Measurements from ENCODE around the gene NHLH1. TPM values are rescaled to one million over a fixed set of nuclear protein-coding genes. Genes with fewer than 3 reads are reported as not detected.

The NHLH1 gene
- total RNA-seq, 5 donors from 2014 or later (not counting 1 experiment from before 2014, with no cell fraction given) = 0.16 to 0.38 (median 0.38) TPM; not detected in 2

- no peak for DNase-seq
- H3K9me3 Mint-ChIP-seq = no peaks in the 10 kb centered on the region
- Histone ChIP-seq H3K9me3 (no peaks in the 10 kb centered on the region), H3K4me3 (ENCODE audit: control insufficient read depth in 1 of 2, extremely low read depth in 1 of 2, low read length in 1 of 2) (peak overlapping the region in 1 of 2 donors; percentile 100), H3K36me3 (ENCODE audit: control insufficient read depth in 2 of 2, extremely low read depth in 1 of 2, insufficient read depth in 1 of 2, low read length in 1 of 2) (peaks cover 6 to 46% of the 10 kb centered on the region in 2 donors), H3K4me1 (ENCODE audit: control insufficient read depth in 1 of 2, extremely low read depth in 1 of 2, insufficient read depth in 2 of 2, low read length in 2 of 2) (peaks cover 10 to 23% of the 10 kb centered on the region in 2 experiments), H3K27ac (ENCODE audit: low read length) (peak overlapping the region; percentile 96), H3K27me3 (replicated peaks in 1 of 2; ENCODE audit: control insufficient read depth in 2 of 2, extremely low read depth in 1 of 2, insufficient read depth in 2 of 2, low read length in 1 of 2) (no peaks in the 10 kb centered on the region)
- peaks cover 42 to 65% (median 59%) of the 10 kb centered on the region in 3 donors for H3K4me1 Mint-ChIP-seq
- CTCF ChIA-PET = no interaction called here
- ATAC-seq (replicated peaks in 1 of 4) = no peak
- H3K27me3 Mint-ChIP-seq = no peaks in the 10 kb centered on the region
- WGBS (ENCODE audit: insufficient coverage) = no CpG with 5 or more reads among the region's 3 CpGs
- POLR2A ChIA-PET = interaction anchor here in 1 of 2 donors (0.7 kb wide), 1 partner anchor 264 kb away, joined by 4 read pairs; no protein-coding TSS in a partner anchor
- H3K4me3 Mint-ChIP-seq = peak overlapping the region; percentile 97 to 100 (median 99)
- peak overlapping the region; percentile 99 to 100 for H3K27ac Mint-ChIP-seq
- peaks cover 30% of the 10 kb centered on the region for H3K36me3 Mint-ChIP-seq
Observed at GRCh38 chr1:160344241-160344640, 22.6 kb upstream of the NHLH1 start.

GRCh38 chr1:160344936-160345335, 21.9 kb upstream of the NHLH1 start:
- Mint-ChIP-seq H3K4me3 (peak overlapping the region; percentile 97 to 100 (median 99)), H3K9me3 (no peaks in the 10 kb centered on the region), H3K27me3 (no peaks in the 10 kb centered on the region), H3K27ac (peak overlapping the region in 1 of 2 donors; percentile 19), H3K4me1 (peaks cover 38 to 60% (median 56%) of the 10 kb centered on the region in 3 donors), H3K36me3 (peaks cover 30% of the 10 kb centered on the region)
- Histone ChIP-seq H3K27me3 (replicated peaks in 1 of 2; ENCODE audit: control insufficient read depth in 2 of 2, extremely low read depth in 1 of 2, insufficient read depth in 2 of 2, low read length in 1 of 2) (no peaks in the 10 kb centered on the region), H3K4me1 (ENCODE audit: control insufficient read depth in 1 of 2, extremely low read depth in 1 of 2, insufficient read depth in 2 of 2, low read length in 2 of 2) (peaks cover 10 to 23% of the 10 kb centered on the region in 2 experiments), H3K36me3 (ENCODE audit: control insufficient read depth in 2 of 2, extremely low read depth in 1 of 2, insufficient read depth in 1 of 2, low read length in 1 of 2) (peaks cover 10 to 46% of the 10 kb centered on the region in 2 donors), H3K9me3 (no peaks in the 10 kb centered on the region), H3K27ac (ENCODE audit: low read length) (no peak overlapping the region), H3K4me3 (ENCODE audit: control insufficient read depth in 1 of 2, extremely low read depth in 1 of 2, low read length in 1 of 2) (no peak overlapping the region)
- ChIA-PET CTCF (no interaction called here), POLR2A (interaction anchor here in 1 of 2 donors (0.6 kb wide), 1 partner anchor 99 kb away, joined by 5 read pairs; no protein-coding TSS in a partner anchor)
- ATAC-seq (replicated peaks in 1 of 4) (no peak), DNase-seq (no peak)
- 98% methylated on average over 5 of the region's 6 CpGs for WGBS (ENCODE audit: insufficient coverage)

GRCh38 chr1:160346463-160346862, 20.4 kb upstream of the NHLH1 start:
- no peaks in the 10 kb centered on the region for H3K9me3 ChIP-seq
- no peak overlapping the region for H3K4me3 Mint-ChIP-seq
- no peak for DNase-seq
- peaks cover 25 to 46% (median 41%) of the 10 kb centered on the region in 3 donors for H3K4me1 Mint-ChIP-seq
- no peak overlapping the region for H3K27ac ChIP-seq (ENCODE audit: low read length)
- H3K27ac Mint-ChIP-seq = no peak overlapping the region
- peaks cover 10 to 19% of the 10 kb centered on the region in 2 experiments for H3K4me1 ChIP-seq (ENCODE audit: control insufficient read depth in 1 of 2, extremely low read depth in 1 of 2, insufficient read depth in 2 of 2, low read length in 2 of 2)
- peaks cover 32% of the 10 kb centered on the region for H3K36me3 Mint-ChIP-seq
- ATAC-seq (replicated peaks in 1 of 4) = no peak
- CTCF ChIA-PET = interaction anchor here in 1 of 2 donors (0.6 to 0.7 kb wide), 2 partner anchors 147 to 155 kb away, joined by 3 to 5 read pairs; no protein-coding TSS in a partner anchor
- H3K4me3 ChIP-seq (ENCODE audit: control insufficient read depth in 1 of 2, extremely low read depth in 1 of 2, low read length in 1 of 2) = no peak overlapping the region
- H3K36me3 ChIP-seq (ENCODE audit: control insufficient read depth in 2 of 2, extremely low read depth in 1 of 2, insufficient read depth in 1 of 2, low read length in 1 of 2) = peaks cover 18 to 56% of the 10 kb centered on the region in 2 donors
- no peaks in the 10 kb centered on the region for H3K9me3 Mint-ChIP-seq
- H3K27me3 ChIP-seq (replicated peaks in 1 of 2; ENCODE audit: control insufficient read depth in 2 of 2, extremely low read depth in 1 of 2, insufficient read depth in 2 of 2, low read length in 1 of 2) = no peaks in the 10 kb centered on the region
- no peaks in the 10 kb centered on the region for H3K27me3 Mint-ChIP-seq
- POLR2A ChIA-PET = interaction anchor here in 1 of 2 donors (0.7 kb wide), 2 partner anchors 29 to 589 kb away, joined by 7 to 10 read pairs; no protein-coding TSS in a partner anchor
- 100% methylated on average over 4 of the region's 10 CpGs for WGBS (ENCODE audit: insufficient coverage)

GRCh38 chr1:160346958-160347357, 19.9 kb upstream of the NHLH1 start:
- H3K9me3 Mint-ChIP-seq = no peaks in the 10 kb centered on the region
- ATAC-seq (replicated peaks in 1 of 4) (no peak), DNase-seq (peak in 1 of 35 experiments; percentile 27)
- CTCF ChIA-PET = interaction anchor here in 1 of 2 donors (0.6 to 0.7 kb wide), 2 partner anchors 148 to 155 kb away, joined by 3 to 5 read pairs; no protein-coding TSS in a partner anchor
- 40% methylated on average over 1 of the region's 4 CpGs for WGBS (ENCODE audit: insufficient coverage)
- no peaks in the 10 kb centered on the region for H3K27me3 ChIP-seq (replicated peaks in 1 of 2; ENCODE audit: control insufficient read depth in 2 of 2, extremely low read depth in 1 of 2, insufficient read depth in 2 of 2, low read length in 1 of 2)
- POLR2A ChIA-PET = interaction anchor here in 1 of 2 donors (0.7 kb wide), 1 partner anchor 589 kb away, joined by 7 read pairs; no protein-coding TSS in a partner anchor
- H3K9me3 ChIP-seq = no peaks in the 10 kb centered on the region
- H3K27ac Mint-ChIP-seq = no peak overlapping the region
- peaks cover 8 to 18% of the 10 kb centered on the region in 2 experiments for H3K4me1 ChIP-seq (ENCODE audit: control insufficient read depth in 1 of 2, extremely low read depth in 1 of 2, insufficient read depth in 2 of 2, low read length in 2 of 2)
- no peak overlapping the region for H3K27ac ChIP-seq (ENCODE audit: low read length)
- H3K4me3 ChIP-seq (ENCODE audit: control insufficient read depth in 1 of 2, extremely low read depth in 1 of 2, low read length in 1 of 2) = no peak overlapping the region
- H3K4me3 Mint-ChIP-seq = no peak overlapping the region
- peaks cover 23 to 61% of the 10 kb centered on the region in 2 donors for H3K36me3 ChIP-seq (ENCODE audit: control insufficient read depth in 2 of 2, extremely low read depth in 1 of 2, insufficient read depth in 1 of 2, low read length in 1 of 2)
- peaks cover 35% of the 10 kb centered on the region for H3K36me3 Mint-ChIP-seq
- no peaks in the 10 kb centered on the region for H3K27me3 Mint-ChIP-seq
- peaks cover 24 to 41% (median 36%) of the 10 kb centered on the region in 3 donors for H3K4me1 Mint-ChIP-seq

- POLR2A ChIA-PET = no interaction called here
- CTCF ChIA-PET = interaction anchor here in 1 of 2 donors (0.6 to 1.1 kb wide), 3 partner anchors 25 to 66 kb away, joined by 3 to 14 read pairs (median 3); no protein-coding TSS in a partner anchor
- no peaks in the 10 kb centered on the region for H3K4me1 ChIP-seq (ENCODE audit: control insufficient read depth in 1 of 2, extremely low read depth in 1 of 2, insufficient read depth in 2 of 2, low read length in 2 of 2)
- no peaks in the 10 kb centered on the region for H3K9me3 ChIP-seq
- Mint-ChIP-seq H3K27me3 (no peaks in the 10 kb centered on the region), H3K9me3 (no peaks in the 10 kb centered on the region), H3K4me1 (peaks cover 0 to 12% (median 9%) of the 10 kb centered on the region in 3 donors), H3K4me3 (no peak overlapping the region), H3K27ac (no peak overlapping the region), H3K36me3 (peaks cover 72% of the 10 kb centered on the region)
- ATAC-seq (replicated peaks in 1 of 4) = no peak
- peaks cover 37 to 94% of the 10 kb centered on the region in 2 donors for H3K36me3 ChIP-seq (ENCODE audit: control insufficient read depth in 2 of 2, extremely low read depth in 1 of 2, insufficient read depth in 1 of 2, low read length in 1 of 2)
- no peak overlapping the region for H3K4me3 ChIP-seq (ENCODE audit: control insufficient read depth in 1 of 2, extremely low read depth in 1 of 2, low read length in 1 of 2)
- DNase-seq = no peak
- H3K27ac ChIP-seq (ENCODE audit: low read length) = no peak overlapping the region
- H3K27me3 ChIP-seq (replicated peaks in 1 of 2; ENCODE audit: control insufficient read depth in 2 of 2, extremely low read depth in 1 of 2, insufficient read depth in 2 of 2, low read length in 1 of 2) = no peaks in the 10 kb centered on the region
- WGBS (ENCODE audit: insufficient coverage) = 92% methylated on average over 4 of the region's 4 CpGs
Observed at GRCh38 chr1:160351629-160352028, 15.2 kb upstream of the NHLH1 start.

GRCh38 chr1:160352555-160352954, 14.3 kb upstream of the NHLH1 start:
- H3K4me1 Mint-ChIP-seq = peaks cover 0 to 3% (median 2%) of the 10 kb centered on the region in 3 donors
- Histone ChIP-seq H3K9me3 (no peaks in the 10 kb centered on the region), H3K4me3 (ENCODE audit: control insufficient read depth in 1 of 2, extremely low read depth in 1 of 2, low read length in 1 of 2) (no peak overlapping the region), H3K27ac (ENCODE audit: low read length) (no peak overlapping the region), H3K36me3 (ENCODE audit: control insufficient read depth in 2 of 2, extremely low read depth in 1 of 2, insufficient read depth in 1 of 2, low read length in 1 of 2) (peaks cover 34 to 95% of the 10 kb centered on the region in 2 donors), H3K27me3 (replicated peaks in 1 of 2; ENCODE audit: control insufficient read depth in 2 of 2, extremely low read depth in 1 of 2, insufficient read depth in 2 of 2, low read length in 1 of 2) (no peaks in the 10 kb centered on the region), H3K4me1 (ENCODE audit: control insufficient read depth in 1 of 2, extremely low read depth in 1 of 2, insufficient read depth in 2 of 2, low read length in 2 of 2) (no peaks in the 10 kb centered on the region)
- DNase-seq (no peak), ATAC-seq (replicated peaks in 1 of 4) (no peak)
- H3K4me3 Mint-ChIP-seq = no peak overlapping the region
- WGBS (ENCODE audit: insufficient coverage) = no CpG with 5 or more reads among the region's 8 CpGs
- no peak overlapping the region for H3K27ac Mint-ChIP-seq
- peaks cover 73% of the 10 kb centered on the region for H3K36me3 Mint-ChIP-seq
- H3K27me3 Mint-ChIP-seq = no peaks in the 10 kb centered on the region
- ChIA-PET CTCF (interaction anchor here (0.7 to 1.1 kb wide), 2 partner anchors 62 to 459 kb away, joined by 3 to 4 read pairs; no protein-coding TSS in a partner anchor), POLR2A (no interaction called here)
- H3K9me3 Mint-ChIP-seq = no peaks in the 10 kb centered on the region
